ENCODE measurements around the gene TRIM15. TPM values are rescaled to one million over a fixed set of nuclear protein-coding genes. Genes with fewer than 3 reads are reported as not detected.
"Not testable (repeated sequence)": the region's sequence is repeated elsewhere in the genome, so short reads cannot be mapped to it uniquely, and the experiment has no call there.

TRIM15 gene
- total RNA-seq, 2 experiments from 2014 or later = not detected

GRCh38 chr6:30219244-30219643 is 55.9 kb downstream of the TRIM15 start:
- peak; percentile 73 for DNase-seq
- no peak overlapping the region for H3K27ac Mint-ChIP-seq
- H3K4me1 Mint-ChIP-seq = peaks cover 19% of the 10 kb centered on the region
- CTCF ChIA-PET = interaction anchor here (0.7 to 2.1 kb wide), 7 partner anchors 9 to 180 kb away, joined by 3 to 9 read pairs (median 4); no protein-coding TSS in a partner anchor
- POLR2A ChIA-PET = no interaction called here
- no peak overlapping the region for H3K4me3 Mint-ChIP-seq
- peaks cover 13% of the 10 kb centered on the region for H3K9me3 Mint-ChIP-seq
- H3K27me3 Mint-ChIP-seq = no peaks in the 10 kb centered on the region
- peaks cover 7% of the 10 kb centered on the region for H3K36me3 Mint-ChIP-seq (ENCODE audit: low read depth)

DNA sequence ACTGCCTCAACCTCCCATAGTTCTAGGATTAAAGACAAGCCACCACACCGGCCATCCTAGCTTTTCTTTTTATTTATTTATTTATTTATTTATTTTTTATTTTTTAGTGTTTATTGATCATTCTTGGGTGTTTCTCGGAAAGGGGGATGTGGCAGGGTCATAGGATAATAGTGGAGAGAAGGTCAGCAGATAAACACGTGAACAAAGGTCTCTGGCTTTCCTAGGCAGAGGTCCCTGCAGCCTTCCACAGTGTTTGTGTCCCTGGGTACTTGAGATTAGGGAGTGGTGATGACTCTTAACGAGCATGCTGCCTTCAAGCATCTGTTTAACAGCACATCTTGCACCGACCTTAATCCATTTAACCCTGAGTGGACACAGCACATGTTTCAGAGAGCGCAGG is 58.0 kb downstream of the TRIM15 start:
- H3K27ac Mint-ChIP-seq; H3K27me3 Mint-ChIP-seq; H3K36me3 Mint-ChIP-seq (ENCODE audit: low read depth); H3K4me1 Mint-ChIP-seq; H3K4me3 Mint-ChIP-seq; POLR2A ChIA-PET; DNase-seq: not testable (repeated sequence)
- H3K9me3 Mint-ChIP-seq = peaks cover 16% of the 10 kb centered on the region
- CTCF ChIA-PET = interaction anchor here (0.7 to 1.5 kb wide), 2 partner anchors 176 to 178 kb away, joined by 3 read pairs; no protein-coding TSS in a partner anchor

DNA sequence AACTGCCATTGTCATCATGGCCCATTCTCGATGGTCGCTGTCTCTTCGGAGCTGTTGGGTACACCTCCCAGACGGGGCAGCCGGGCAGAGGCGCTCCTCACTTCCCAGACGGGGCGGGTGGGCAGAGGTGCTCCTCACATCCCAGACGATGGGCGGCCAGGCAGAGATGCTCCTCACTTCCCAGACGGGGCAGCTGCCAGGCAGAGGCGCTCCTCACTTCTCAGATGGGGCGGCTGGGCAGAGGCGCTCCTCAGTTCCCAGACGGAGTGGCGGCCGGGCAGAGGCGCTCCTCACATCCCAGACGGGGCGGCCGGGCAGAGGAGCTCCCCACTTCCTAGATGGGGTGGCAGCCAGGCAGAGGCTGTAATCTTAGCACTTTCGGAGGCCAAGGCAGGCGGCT is 58.6 kb downstream of the TRIM15 start:
- DNase-seq; H3K27ac Mint-ChIP-seq; H3K36me3 Mint-ChIP-seq (ENCODE audit: low read depth); H3K27me3 Mint-ChIP-seq; H3K4me3 Mint-ChIP-seq; POLR2A ChIA-PET; H3K4me1 Mint-ChIP-seq: not testable (repeated sequence)
- peaks cover 18% of the 10 kb centered on the region for H3K9me3 Mint-ChIP-seq
- CTCF ChIA-PET = interaction anchor here (1.5 kb wide), 1 partner anchor 178 kb away, joined by 3 read pairs; no protein-coding TSS in a partner anchor

Other genes starting within 250 kb of the TRIM15 start
- 1,000 to 10,000 TPM; 1,667 to 1,766 TPM for gene HLA-A, start 221.0 kb upstream of the TRIM15 start, total RNA-seq
- 10 to 100 TPM; 52.9 to 59.1 TPM for gene POLR1H, start 102.3 kb upstream of the TRIM15 start, total RNA-seq
- 10 to 100 TPM; 57.9 to 73.7 TPM for gene PPP1R11, start 96.3 kb upstream of the TRIM15 start, total RNA-seq
- not detected for gene RNF39, start 87.8 kb upstream of the TRIM15 start, total RNA-seq
- gene TRIM31, start 50.5 kb upstream of the TRIM15 start, total RNA-seq = not detected
- gene TRIM40, start 27.4 kb upstream of the TRIM15 start, total RNA-seq = not detected
- not detected for gene TRIM10, start 2.3 kb upstream of the TRIM15 start, total RNA-seq
- gene TRIM26, start 49.9 kb downstream of the TRIM15 start, total RNA-seq = 10 to 100 TPM; 84.6 to 88.3 TPM
- 10 to 100 TPM; 13.0 to 15.4 TPM for gene TRIM39, start 163.4 kb downstream of the TRIM15 start, total RNA-seq
- 10 to 100 TPM; 37.5 to 42.7 TPM for gene RPP21, start 181.6 kb downstream of the TRIM15 start, total RNA-seq